ENCODE results near the gene AP2M1.

Gene AP2M1

GRCh38 chr3:184167786-184168185, 6.9 kb upstream of the AP2M1 start:
- H3K4me3 ChIP-seq (ENCODE audit: low read length): no peak overlapping the region
- no peak for TF ChIP-seq ZNF274 (IDR thresholded peaks at IDR 0.05; ENCODE audit: low read depth, low read length)

GRCh38 chr3:184168363-184169120, 6.1 kb upstream of the AP2M1 start:
- TF ChIP-seq ZNF274 (IDR thresholded peaks at IDR 0.05; ENCODE audit: low read depth, low read length): no peak

GRCh38 chr3:184169896-184170875, 4.5 kb upstream of the AP2M1 start:
- TF ChIP-seq ZNF274 (IDR thresholded peaks at IDR 0.05; ENCODE audit: low read depth, low read length): no peak
- no peak overlapping the region for H3K4me3 ChIP-seq (ENCODE audit: low read length)

More at GRCh38 chr3:184168363-184169120, 6.1 kb upstream of the AP2M1 start:
- H3K4me3 ChIP-seq (ENCODE audit: low read length): no peak overlapping the region

- no peak for TF ChIP-seq ZNF274 (IDR thresholded peaks at IDR 0.05; ENCODE audit: low read depth, low read length)
- H3K4me3 ChIP-seq (ENCODE audit: low read length): no peak overlapping the region
Observed at GRCh38 chr3:184171562-184171961, 3.1 kb upstream of the AP2M1 start.

GRCh38 chr3:184172681-184173373, 1.8 kb upstream of the AP2M1 start:
- H3K4me3 ChIP-seq (ENCODE audit: low read length): no peak overlapping the region
- TF ChIP-seq ZNF274 (IDR thresholded peaks at IDR 0.05; ENCODE audit: low read depth, low read length): no peak

- no peak overlapping the region for H3K4me3 ChIP-seq (ENCODE audit: low read length)
- no peak for TF ChIP-seq ZNF274 (IDR thresholded peaks at IDR 0.05; ENCODE audit: low read depth, low read length)
Observed at GRCh38 chr3:184173374-184173722, 1.3 kb upstream of the AP2M1 start.

- no peak overlapping the region for H3K4me3 ChIP-seq (ENCODE audit: low read length)
- TF ChIP-seq ZNF274 (IDR thresholded peaks at IDR 0.05; ENCODE audit: low read depth, low read length): no peak
Observed at GRCh38 chr3:184174284-184174645, 390 bp upstream of the AP2M1 start.

GRCh38 chr3:184175506-184175905, 851 bp downstream of the AP2M1 start:
- peak overlapping the region; percentile 68 for H3K4me3 ChIP-seq (ENCODE audit: low read length)
- TF ChIP-seq ZNF274 (IDR thresholded peaks at IDR 0.05; ENCODE audit: low read depth, low read length): no peak

- peak overlapping the region; percentile 68 for H3K4me3 ChIP-seq (ENCODE audit: low read length)
- no peak for TF ChIP-seq ZNF274 (IDR thresholded peaks at IDR 0.05; ENCODE audit: low read depth, low read length)
Observed at GRCh38 chr3:184175981-184176376, 1.3 kb downstream of the AP2M1 start.

GRCh38 chr3:184176377-184177330, 2.0 kb downstream of the AP2M1 start:
- TF ChIP-seq ZNF274 (IDR thresholded peaks at IDR 0.05; ENCODE audit: low read depth, low read length): no peak
- H3K4me3 ChIP-seq (ENCODE audit: low read length): peak overlapping the region; percentile 68

GRCh38 chr3:184177331-184177731, 2.7 kb downstream of the AP2M1 start:
- TF ChIP-seq ZNF274 (IDR thresholded peaks at IDR 0.05; ENCODE audit: low read depth, low read length): no peak

GRCh38 chr3:184177767-184178306, 3.2 kb downstream of the AP2M1 start:
- H3K4me3 ChIP-seq (ENCODE audit: low read length): no peak overlapping the region
- no peak for TF ChIP-seq ZNF274 (IDR thresholded peaks at IDR 0.05; ENCODE audit: low read depth, low read length)

More at GRCh38 chr3:184177331-184177731, 2.7 kb downstream of the AP2M1 start:
- H3K4me3 ChIP-seq (ENCODE audit: low read length): no peak overlapping the region
